CD4-positive, alpha-beta T cell treated with Interleukin-15 for 4 hours (primary cell): ENCODE data around the gene LRRC28.

ENCODE experiments used
- DNase-seq: peaks from one replicate; pipeline ENCODE4 v3.0.0-alpha.2; 2020; ENCODE audit warnings: low spot score

The LRRC28 gene

GRCh38 chr15:99343208-99343607 lies 91.9 kb downstream of the LRRC28 start:
- no peak for DNase-seq

GRCh38 chr15:99343881-99344551 lies 92.7 kb downstream of the LRRC28 start:
- DNase-seq, result peak; percentile 16

GRCh38 chr15:99344639-99345038 lies 93.4 kb downstream of the LRRC28 start:
- DNase-seq, result no peak

- DNase-seq, result no peak
Measured at GRCh38 chr15:99345242-99345641, 94.0 kb downstream of the LRRC28 start.

GRCh38 chr15:99345832-99346462 lies 94.7 kb downstream of the LRRC28 start:
- no peak for DNase-seq

- DNase-seq, result no peak
Measured at GRCh38 chr15:99347574-99347973, 96.3 kb downstream of the LRRC28 start.

- no peak for DNase-seq
Measured at GRCh38 chr15:99348412-99348811, 97.1 kb downstream of the LRRC28 start.

GRCh38 chr15:99350408-99350807 lies 99.1 kb downstream of the LRRC28 start:
- no peak for DNase-seq

- DNase-seq, result no peak
Measured at GRCh38 chr15:99359769-99360168, 108.5 kb downstream of the LRRC28 start.

- DNase-seq, result no peak
Measured at GRCh38 chr15:99361545-99362185, 110.4 kb downstream of the LRRC28 start.

GRCh38 chr15:99365242-99365641 lies 114.0 kb downstream of the LRRC28 start:
- no peak for DNase-seq

GRCh38 chr15:99366013-99366412 lies 114.7 kb downstream of the LRRC28 start:
- DNase-seq, result no peak

GRCh38 chr15:99368743-99369142 lies 117.5 kb downstream of the LRRC28 start:
- DNase-seq, result no peak

- no peak for DNase-seq
Measured at GRCh38 chr15:99369196-99369595, 117.9 kb downstream of the LRRC28 start.

- DNase-seq, result no peak
Measured at GRCh38 chr15:99371180-99372103, 120.2 kb downstream of the LRRC28 start.

GRCh38 chr15:99385005-99385669 lies 133.9 kb downstream of the LRRC28 start:
- DNase-seq, result no peak

GRCh38 chr15:99385865-99386264 lies 134.6 kb downstream of the LRRC28 start:
- no peak for DNase-seq

GRCh38 chr15:99386391-99386790 lies 135.1 kb downstream of the LRRC28 start:
- no peak for DNase-seq

- no peak for DNase-seq
Measured at GRCh38 chr15:99387421-99388168, 136.3 kb downstream of the LRRC28 start.

- no peak for DNase-seq
Measured at GRCh38 chr15:99390667-99391066, 139.4 kb downstream of the LRRC28 start.

GRCh38 chr15:99393641-99394040 lies 142.4 kb downstream of the LRRC28 start:
- DNase-seq, result no peak
